HG03432 (cell line): ENCODE data around the gene ARHGAP15.
A peak's percentile ranks its signal among the peaks of the same experiment; 100 is the strongest.

Experiments
- ATAC-seq: cut with Tn5 transposase; IDR thresholded peaks from one replicate; pipeline ENCODE4 v1.9.1; 2021; ENCODE audit warnings: mild to moderate bottlenecking, moderate library complexity; ENCODE audit not compliant: unreplicated experiment

The ARHGAP15 gene

GRCh38 chr2:143165291-143165690 is 36.1 kb downstream of the ARHGAP15 start:
- ATAC-seq = no peak

DNA sequence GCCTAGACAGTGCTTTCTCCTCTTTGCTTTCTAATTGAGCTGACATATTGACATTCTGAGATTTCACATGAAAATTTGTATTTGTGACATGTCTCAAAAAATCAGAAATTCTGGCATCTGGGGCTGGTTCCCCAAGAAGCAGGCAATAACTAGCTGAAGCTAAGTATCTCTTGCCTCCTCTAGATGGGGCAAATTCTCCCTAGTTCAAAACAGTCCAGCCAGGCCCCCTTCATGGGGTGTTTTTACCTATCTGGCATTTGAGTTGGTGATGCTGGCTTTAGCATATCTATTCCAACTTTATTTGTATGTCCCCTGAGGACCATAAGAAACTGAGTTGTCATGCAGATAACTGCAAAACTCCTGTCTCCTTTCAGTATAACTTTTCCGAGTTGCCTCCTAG is 39.9 kb downstream of the ARHGAP15 start:
- no peak for ATAC-seq

DNA sequence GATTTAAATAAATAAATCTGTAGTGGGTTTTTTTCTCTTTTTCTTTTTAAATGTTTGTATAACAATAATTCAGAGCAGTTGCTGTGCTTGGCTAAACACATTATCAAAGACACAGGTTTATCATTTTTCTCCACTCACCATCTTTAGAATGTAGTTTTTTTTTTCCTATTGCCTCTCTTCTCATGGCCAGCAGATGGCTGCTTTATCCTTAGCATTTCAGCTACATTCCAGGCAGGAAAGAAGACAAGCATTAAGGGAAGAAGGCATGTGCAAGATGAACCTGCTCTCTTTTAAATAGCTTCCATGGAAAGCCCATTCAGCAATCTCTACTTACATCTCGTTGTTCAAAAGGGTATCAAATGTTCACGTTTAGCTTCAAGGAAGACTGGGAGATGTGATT is 42.6 kb downstream of the ARHGAP15 start:
- ATAC-seq = no peak

DNA sequence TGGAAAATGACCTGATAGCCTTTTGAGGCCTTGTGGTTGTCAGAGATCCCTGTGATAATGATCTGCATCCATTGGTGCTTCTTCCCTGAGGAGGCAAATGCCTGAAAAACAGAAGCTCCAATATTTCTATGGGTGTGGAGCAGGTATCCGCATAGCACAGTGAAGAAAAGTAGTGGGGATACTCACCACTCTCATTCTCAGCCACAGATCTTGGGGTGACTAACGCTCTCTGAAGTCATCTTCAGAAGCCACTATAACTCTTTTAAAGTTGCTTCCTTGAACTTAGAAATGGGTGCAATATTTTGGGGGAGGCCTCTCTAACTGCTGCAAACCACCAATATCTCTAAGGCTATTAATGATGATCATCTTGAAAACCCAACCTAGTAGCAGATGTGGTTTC is 46.2 kb downstream of the ARHGAP15 start:
- ATAC-seq = no peak

DNA sequence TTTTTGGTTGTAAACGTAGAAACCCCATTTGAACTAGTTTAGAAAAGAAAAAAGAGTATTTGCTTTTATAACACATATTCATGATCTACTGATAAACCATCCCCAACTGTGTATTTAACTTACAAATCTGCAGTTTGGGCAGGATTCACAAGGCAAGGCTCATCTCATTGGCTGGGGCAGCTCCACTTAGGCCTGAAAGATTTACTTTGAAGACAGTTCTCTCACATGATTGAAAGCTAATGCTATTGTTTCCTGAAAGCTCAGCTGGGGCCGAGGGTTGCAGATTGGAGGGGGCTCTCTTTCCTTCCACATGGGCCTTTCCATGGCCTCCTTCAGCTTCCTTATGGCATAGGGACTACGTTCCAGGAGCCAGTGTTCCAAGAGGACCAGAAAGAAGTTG is 47.4 kb downstream of the ARHGAP15 start:
- ATAC-seq = peak; percentile 34

DNA sequence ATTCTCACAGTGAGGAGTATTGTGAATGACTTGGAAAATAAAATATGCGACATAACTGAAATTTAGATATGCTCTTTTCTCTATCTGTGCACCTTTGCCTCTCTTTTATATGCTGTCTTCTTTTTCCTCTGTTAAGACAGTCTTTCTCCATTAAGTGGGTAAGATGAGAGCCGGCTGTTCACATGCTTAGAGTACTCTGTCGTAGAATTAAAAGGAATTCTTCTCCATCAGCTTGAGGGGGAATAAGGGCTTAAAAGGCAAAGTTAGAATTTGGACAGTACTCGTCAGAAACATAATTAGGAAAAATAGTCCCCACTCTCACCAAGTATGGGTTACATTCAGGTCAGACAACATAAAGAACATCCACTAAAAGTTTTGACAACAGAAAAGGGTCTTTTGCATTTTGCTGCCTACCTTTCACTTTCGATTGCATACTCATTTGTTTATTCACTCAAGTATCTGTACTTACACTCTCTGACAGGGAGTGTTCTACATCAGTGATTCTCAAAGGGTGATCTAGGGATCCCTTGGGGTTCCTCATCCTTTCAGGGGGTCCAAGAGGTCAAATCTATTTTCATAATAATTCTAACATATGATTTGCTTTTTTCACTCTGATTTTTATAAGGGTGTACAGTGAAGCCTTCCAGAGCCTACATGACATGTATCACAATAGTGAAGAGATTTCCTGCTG is 48.0 kb downstream of the ARHGAP15 start:
- peak; percentile 98 for ATAC-seq

DNA sequence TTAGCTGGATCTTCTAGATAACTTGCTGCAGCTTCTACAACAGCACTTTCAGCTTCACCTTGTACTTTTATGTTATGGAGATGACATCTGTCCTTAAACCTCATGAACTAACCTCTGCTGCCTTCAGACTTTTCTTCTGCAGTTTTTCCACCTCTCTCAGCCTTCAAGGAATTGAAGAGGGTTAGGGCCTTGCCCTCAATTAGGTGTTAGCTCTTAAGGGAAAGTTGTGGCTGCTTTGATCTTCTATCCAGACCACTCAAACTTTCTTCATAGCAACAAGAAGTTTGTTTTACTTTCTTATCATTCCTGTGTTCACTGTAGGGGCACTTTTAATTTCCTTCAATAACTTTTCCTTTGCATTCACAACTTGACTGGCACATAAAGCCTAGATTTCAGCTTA is 52.3 kb downstream of the ARHGAP15 start:
- no peak for ATAC-seq

DNA sequence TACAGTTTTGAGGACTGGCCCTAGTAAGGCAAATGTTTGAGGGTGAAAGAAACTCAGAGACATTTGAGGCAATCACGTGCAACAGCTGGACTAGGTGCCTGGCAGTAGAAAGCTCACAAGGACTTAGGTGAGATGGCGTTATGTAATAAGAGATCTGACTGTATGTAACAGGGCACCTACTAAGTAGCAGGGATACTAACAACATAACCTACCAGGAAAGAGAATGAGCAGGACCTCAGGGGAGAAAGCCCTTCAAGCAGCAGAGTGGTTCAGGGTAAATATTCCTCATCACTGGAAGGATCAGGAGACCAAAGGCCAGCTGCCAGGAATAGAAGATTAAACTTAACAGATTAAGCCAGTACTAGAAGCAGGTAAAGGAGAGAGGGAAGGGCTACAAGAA is 53.4 kb downstream of the ARHGAP15 start:
- ATAC-seq = no peak

GRCh38 chr2:143183804-143184463 is 54.7 kb downstream of the ARHGAP15 start:
- ATAC-seq = peak; percentile 90

DNA sequence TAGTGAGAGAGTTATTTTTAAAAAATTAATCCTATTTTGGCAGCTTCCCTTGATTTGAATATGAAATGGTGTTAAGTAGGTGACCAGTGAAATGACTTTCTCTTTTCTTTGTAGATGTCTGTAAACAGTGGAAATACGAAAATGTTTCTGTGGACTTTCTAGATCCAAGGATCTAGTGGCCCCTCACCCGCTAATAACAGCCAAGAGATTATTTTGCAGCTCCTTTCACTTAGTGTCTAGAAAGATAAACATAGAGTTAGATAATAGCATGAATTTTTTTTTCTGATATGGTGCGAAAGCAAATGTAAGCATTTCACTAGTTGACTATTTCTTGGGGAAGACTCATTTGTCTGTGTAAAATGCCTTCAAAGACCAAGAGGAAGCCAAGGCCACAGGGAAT is 57.7 kb downstream of the ARHGAP15 start:
- no peak for ATAC-seq

DNA sequence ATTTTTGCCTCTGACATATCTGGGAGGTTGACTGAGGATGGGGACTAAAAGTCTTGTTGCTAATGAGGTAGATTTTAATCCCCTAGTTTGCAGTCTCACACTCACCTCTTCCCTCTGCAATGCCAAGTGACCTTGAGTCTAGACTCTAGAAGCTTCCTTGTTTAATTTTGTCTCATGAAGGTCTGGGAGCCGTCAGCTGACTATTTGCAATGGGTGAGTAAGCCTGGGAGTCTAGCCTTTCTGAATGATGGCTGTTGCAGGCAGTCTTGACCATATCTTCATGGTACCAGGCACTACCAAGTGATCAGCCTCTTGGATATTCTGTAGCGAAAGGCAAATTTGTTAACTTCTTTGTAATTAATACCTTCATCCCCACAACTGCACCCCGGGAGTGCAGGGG is 61.2 kb downstream of the ARHGAP15 start:
- ATAC-seq = no peak

GRCh38 chr2:143192106-143192505 is 62.9 kb downstream of the ARHGAP15 start:
- no peak for ATAC-seq

- no peak for ATAC-seq
Observed at GRCh38 chr2:143192716-143193115, 63.5 kb downstream of the ARHGAP15 start.

DNA sequence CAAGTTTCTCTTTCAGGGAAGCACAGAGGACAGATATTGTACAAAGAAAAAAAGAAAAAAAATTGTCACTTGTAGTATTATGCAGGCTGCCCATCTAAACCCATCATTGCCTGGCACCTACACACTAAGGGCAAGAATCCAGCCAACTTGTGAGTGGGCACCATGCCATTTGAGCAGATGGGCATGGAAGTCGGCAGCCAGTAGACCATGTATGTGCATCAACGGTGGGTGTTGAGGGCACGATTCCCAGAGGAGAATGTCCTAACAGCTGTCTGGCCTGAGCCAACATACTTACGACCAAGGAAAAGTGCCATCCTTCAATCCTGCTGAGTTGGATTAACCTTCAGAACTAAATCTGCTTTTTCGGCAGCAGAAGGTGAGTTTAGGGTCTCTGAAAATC is 63.9 kb downstream of the ARHGAP15 start:
- ATAC-seq = no peak

- no peak for ATAC-seq
Observed at GRCh38 chr2:143195511-143195910, 66.3 kb downstream of the ARHGAP15 start.

GRCh38 chr2:143204062-143204461 is 74.8 kb downstream of the ARHGAP15 start:
- ATAC-seq = no peak

- ATAC-seq = peak; percentile 76
Observed at GRCh38 chr2:143205106-143205764, 76.0 kb downstream of the ARHGAP15 start.

GRCh38 chr2:143209570-143210445 is 80.6 kb downstream of the ARHGAP15 start:
- ATAC-seq = no peak

DNA sequence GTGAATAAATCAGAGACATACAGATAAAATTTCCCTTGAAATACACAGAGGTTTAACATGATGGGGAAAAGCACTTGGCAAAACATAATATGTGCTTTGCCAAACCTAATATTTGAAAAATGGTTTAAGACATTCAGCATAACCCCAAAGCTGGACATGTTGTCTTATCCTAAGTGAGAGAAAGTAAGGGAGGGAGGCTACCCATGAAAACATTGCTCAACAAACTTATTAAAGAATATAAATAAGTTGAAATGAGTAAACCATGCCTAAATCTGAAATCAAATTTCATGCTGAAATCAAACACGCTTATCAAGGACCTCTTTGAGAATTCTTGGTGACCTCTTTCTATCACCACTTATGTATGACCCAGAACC is 81.2 kb downstream of the ARHGAP15 start:
- ATAC-seq = no peak

- no peak for ATAC-seq
Observed at GRCh38 chr2:143217512-143218115, 88.4 kb downstream of the ARHGAP15 start.

DNA sequence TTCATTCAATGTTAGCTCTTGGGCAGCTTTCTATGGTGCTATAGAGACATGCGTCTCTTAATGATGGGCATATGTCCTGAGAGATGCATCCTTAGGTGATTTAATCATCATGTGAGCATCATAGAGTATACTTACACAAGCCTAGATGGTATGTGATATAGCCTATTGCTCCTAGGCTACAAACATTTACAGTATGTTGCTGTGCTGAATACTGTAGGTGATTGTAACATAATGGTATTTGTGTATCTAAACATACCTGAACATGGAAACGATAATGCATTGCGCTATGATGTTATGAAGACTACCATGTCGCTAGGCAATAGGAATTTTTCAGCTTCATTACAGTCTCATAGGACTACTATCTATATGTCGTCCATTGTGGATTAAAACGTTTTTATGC is 89.4 kb downstream of the ARHGAP15 start:
- ATAC-seq = no peak
